Islet precursor cell (in vitro differentiated cells): Measurements from ENCODE around the gene FGF8.

Source experiments
- DNase-seq: peaks from one replicate; pipeline ENCODE4 v3.0.0-alpha.2; 2018

The FGF8 gene

DNA sequence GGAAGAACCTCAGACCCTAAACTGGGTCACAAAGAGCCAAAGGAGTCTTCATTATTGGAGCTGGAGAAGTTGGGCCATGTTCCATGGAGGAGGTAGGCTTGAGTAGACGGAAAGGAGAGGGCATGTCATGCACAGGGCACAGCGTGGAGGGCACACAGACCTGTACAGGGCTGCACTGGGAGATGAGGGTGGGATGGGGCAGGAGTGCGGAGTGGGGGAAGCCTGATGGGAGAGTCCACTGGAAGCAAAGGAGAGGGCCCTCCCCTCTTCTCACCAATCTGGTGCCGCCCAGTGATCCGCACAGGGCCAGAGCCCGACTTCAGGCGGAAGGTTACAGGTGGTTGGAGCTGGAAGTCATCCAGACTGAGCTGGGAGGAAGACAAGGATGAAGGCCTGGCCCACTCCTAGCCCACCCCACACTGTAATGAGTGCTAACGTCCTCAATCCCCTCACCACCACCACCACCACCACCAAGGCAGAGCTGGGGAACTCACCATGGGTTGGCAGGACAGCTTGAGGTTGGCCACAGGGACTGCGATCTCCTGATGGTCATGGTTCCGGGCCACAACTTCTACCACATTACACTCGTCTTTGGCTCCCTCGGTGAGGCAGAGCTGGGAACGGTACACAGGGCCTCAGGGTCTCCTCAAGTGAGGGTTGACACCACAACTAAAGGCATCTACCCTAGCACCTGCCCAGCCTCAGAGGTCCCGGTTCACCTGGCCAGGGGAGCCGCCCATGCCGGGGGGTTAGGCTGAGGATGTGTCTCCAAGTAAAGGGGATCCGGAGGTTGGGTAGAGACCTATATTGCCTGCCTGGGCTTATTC, 6.3 kb upstream of the FGF8 start:
- DNase-seq: peak; percentile 49

DNA sequence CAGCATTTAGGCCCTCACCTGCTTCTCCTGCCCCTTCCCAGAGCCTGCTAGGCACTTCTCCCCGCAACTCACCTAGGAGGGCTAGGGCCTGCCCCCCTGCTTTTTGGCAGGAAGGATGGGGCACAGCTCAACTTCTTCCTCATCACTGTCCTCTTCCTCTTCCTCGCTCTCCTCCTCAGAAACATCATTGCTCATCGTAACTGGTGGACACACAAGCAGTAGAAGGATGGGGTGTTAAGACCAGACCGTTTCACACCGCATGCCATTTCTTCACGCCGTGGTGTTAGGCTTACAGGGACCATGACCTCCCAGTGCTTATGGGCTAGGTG, 5.7 kb upstream of the FGF8 start:
- DNase-seq: no peak

DNA sequence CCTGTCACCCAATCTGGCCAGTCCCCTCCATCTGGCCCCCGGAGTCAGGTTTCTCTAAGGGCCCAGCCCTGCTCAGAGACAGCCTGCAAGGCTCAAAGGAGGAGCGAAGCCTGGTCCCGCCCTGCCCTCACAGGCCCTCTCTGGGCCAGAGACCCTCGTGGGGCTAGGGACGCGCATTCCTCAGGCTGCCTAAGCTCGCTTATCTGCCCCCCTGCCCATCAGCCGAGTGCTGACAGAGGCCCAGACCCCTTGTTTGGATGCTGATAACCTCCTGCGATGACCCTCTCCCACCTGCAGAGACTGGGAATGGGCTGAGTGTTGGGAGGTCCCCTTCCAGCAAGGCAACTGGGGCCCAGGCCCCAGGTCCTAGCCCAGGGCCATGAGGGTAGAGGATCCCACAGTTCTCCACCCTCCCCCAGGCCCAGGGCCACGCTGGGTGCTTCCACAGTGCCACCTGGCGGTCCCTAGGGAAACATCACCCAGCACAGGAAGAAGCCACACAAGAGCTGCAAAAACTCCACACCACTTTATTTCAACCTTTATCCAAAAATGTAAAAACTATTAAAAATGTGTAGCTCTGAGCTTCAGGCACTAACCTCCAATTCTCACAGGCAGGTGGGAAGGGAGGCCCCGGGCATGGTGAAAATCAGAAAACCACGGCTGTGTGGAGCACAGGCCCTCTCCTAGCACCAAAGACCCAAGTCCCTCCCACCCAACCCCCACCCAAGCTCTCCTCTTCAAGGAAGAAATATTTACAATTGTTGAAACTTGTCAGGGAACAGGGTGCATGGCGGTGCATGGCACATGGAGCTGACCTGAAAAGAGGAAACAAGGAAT, 5.1 kb upstream of the FGF8 start:
- DNase-seq: peak; percentile 83

DNA sequence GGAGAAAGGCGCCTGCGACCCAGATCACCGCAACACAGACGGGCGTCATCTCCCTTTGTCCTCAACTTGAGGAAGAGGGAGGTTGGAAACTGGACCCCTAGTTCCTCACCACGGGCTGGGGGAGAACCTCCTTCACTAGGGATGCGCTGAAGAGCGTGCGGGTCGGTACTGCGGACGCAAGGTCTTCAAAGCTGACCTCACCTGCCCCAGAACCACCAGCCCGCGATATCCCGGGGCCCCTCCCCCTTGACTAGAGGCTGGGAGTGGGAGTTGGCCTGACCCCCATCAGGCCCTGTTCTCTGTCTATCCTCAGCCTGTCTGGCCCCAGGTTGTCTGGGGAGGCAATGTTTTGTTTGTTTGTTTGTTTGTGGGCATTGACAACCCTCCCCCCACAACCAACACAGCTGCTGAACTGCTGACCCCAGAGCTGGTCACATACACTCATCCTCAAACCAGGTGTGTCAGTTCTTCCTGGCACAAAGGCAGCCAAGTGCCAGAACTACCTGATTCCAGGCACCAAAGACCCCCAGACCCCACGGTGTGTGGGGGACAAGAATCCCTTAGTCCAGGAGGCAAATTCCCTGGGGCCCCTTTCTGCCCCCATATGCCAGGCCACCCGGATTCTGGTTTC, 4.4 kb upstream of the FGF8 start:
- no peak for DNase-seq

DNA sequence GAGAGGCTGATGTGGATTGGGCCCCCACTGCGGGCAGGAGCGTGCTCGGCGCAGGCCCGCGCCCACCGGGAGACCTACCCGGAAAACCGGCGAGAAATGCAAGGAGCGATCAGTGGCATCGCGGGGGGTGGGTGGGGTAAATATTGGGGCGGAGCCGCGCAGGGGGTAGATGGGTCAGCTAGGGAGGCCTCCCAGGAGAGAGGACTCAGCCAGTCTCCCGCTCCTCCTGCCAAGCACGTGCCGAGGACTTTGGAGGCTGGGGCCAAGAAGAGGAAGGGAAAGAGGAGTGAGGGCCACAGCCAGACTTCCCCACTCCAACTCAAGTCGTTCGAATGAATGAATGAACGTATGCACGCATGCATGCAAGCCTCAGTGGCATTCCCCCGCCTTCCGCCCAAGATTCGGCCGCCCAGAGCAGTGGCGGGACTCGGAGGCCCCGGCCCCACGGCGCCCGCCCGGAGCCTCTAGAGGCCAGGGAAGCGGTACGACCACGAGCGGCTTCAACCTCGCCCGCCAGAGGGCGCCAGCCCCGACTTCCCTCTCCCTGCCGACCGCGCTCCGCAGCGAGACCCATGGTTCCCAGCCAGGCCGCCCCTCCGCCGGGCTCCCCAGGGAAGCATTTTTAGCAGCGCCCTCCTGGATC, 3.8 kb upstream of the FGF8 start:
- DNase-seq: peak; percentile 90

DNA sequence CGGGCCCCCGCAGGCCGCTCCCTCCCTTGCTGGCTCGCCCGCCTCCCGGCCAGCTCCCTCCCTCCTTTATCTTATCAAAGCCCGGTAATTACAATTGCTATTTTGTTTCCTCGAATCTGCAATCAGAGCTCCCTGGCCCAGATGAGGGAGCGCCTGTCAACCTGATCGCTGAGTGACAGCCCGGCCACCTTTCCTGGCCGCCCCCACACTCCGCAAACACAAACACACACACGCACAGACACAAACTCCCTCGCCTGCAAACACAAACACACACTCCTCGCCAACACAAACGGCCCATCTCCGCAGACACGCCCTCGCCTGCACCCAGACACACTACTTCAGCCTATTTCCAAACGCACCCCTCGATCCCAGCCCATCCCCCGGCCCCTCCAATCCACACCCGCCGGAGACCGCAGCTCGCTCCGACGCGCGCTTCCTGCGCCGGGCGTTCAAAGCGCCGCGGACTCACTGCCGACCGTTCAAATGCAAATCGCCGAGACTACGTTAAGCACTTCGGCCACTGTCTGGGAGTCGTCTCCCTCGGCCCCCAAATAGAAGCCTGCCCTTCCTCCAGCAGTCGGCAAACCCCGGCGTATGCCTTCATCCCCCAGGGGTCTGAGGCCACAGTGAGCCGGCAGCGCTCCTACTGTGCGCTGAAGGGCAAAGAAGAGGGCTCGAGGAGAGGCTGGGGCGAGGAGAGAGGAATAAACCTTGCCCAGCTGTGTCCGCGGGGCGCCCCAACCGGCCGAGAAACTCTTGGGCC, 3.0 kb upstream of the FGF8 start:
- DNase-seq: peak; percentile 71

DNA sequence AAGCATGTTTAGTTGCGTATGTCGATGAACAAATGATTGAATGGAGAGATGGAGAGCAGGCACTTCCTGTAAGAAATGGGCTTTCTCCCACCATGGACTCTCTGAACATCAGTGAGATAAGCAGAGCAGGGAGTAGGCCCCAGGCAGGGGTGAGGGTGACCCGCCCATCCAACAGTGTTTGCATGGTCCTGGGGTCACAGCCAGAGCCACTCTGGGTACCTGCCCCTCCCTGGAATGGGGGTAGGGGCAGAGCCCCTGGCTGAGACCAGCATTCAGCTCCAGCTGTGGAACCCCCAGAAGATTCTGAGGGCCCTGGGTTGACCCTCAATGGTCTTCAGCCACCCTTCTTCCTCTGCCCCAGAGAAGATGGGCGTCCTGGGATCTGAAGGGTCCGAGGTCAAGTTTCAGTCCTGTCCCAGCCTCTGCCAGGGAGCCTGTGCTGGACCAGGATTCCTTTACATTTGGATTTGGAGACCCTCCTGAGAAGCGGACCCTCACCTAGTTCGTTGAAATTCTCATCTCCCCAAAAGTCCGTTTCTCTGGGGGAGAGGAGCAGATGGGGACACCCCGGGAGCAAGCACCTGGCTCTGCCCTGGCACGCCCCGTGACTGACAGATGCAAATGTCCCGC, 2.4 kb upstream of the FGF8 start:
- no peak for DNase-seq

DNA sequence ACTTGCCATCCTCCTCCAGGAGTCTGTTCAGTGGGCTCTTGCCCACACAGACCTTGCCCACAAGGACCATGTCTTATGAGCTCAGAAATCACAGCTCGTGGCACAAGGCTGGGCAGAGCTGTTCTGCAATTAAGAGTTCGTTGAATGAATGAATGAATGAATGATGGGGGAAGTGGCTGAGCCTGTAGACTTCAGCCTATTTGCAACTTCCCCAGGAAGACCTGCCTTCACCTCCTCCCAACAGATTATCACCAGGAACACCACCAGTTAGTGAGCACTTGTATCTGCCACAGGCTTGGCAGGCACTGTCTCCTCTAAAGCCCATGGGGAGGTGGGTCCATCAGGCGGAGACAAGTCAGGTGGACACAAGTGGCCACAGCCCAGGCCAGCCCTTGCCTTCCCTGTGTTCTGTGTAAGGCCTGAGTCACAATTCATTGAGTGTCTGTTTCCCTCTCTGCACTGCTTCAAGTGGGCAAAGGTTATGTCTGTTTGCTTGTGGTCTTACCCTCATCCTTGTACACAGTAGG, 1.8 kb upstream of the FGF8 start:
- DNase-seq: no peak

DNA sequence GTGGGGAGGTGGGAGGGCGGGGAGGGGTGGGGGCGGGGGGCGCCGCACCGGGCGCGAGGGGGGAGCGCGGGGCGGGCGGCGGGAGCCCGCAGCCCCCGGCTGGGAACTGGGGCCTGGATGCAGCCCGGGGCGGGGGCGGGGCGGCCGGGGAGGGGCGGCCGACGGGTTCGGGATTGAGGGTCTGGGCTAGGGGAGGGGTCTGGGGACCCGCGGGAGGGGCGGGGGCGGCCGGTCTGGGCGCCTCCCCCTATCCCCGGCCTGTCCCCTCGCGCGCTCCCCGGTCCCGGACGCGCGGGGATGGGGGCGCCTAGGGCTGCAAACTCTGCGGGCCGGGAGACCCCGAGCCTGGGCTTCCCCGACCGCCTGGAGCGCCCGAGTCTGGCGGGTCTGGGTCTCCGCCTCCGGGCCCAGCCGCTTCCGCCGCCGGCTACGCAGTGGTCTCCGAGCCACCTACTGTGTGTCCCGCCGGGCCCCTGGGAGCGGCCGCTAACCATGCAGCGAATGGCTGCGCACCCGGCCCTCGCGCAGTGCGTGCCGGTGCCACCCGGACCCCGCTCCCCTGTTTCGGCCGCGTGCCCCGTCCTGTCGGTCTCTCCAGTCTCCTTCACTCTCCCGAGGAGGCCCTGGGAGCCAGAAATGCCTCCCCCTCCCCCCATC, 375 bp upstream of the FGF8 start:
- no peak for DNase-seq

DNA sequence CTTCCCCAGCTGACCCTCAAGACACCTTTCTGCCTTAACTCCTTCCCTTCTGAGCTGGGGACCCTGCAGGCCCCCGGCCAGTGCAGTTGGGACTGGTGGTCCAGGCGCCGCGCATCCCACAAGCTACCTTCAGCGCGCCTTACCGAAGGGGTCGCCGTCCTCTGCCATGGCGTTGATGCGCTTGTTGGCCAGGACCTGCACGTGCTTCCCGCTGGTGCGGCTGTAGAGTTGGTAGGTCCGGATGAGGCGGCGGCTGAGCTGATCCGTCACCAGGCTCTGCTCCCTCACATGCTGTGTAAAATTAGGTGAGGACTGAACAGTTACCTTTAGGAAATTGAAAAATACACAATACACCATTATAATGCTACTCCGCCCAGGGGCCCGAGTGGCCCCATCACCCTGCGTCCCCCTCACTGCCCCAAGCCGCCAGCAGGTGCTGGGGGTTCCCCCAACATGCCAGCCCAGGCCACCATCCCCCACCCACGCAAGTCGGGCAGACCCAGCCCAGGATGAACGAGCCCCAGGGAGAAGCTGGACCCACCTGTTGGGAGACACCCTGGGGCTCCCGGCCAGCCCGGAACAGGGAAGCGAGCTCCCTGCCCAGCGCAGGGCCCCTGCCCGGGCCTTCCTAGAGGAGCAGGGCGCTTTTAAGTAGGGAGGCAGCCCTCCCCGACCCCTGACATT, 1.2 kb downstream of the FGF8 start:
- DNase-seq: no peak

DNA sequence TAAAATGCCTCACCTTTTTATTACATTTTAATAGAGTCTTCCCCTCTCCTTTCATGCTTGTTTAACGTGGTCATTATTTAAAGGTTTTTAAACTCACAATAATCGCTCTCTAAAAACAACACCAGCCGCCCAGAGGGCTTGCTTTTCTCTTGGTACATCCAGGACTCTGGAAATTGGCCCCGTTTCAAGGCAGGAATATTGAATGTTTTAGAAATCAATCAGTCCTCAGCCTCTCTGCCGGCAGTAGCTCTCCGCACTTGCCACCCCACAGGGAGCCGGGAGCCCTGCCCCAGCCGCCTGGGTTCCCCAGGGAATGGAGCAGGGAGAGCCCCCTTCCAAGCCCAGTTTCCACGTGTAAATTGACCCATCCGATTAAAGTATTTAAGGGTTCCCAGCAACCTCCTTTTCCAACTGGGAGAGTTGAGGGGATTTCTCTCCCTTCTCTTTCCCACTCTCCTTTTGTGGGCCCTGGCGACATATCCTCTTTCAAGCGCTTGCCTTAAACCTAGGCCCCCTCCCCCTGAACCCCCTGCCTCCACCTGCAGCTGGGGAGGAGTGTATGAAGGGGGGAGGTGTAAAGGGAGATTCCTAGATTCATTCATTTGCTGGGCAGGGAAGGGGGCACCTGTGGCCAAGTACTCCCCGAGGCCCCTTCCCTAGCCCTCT, 1.9 kb downstream of the FGF8 start:
- no peak for DNase-seq

DNA sequence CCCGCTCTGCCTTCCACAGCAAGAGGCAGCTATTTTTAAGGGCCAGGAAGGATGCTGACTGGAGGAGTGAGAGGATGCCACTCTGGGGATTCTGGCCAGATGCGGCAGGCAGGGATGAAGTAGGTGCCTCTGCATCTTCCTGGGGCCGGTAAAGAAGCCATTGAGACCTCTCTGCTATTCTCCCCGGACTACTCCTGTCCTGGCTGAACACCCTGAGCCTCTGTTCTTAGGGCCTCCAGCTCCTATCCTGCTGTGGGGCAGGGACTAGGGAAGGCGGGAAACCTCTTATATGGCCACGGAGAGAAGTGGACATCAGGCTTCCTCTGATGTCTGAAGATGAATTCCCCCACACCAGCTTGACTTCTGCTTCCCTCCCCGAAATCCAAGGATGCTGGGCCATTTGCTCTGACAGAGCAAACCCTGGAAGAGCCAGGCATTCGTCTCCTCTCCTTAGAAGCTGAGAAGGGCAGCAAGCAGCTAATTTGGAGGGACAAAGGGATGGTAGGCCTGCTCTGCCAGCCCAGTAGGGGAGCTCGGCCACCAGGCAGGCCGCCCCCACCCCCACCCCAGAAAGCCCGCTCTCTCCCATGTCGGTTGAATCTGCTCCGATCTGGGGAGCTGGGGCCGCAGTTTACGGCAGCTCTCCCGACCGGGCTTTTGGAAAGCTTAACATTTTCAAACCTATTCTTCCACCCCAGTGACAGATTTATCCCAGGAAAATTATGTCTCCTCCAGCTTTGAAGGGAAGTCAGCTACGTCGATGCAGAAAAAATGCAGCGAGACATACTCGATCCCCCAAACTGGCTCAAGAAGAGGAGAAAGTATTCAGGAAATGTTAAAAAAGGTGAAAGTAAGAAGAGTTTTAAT, 2.8 kb downstream of the FGF8 start:
- DNase-seq: peak; percentile 47

DNA sequence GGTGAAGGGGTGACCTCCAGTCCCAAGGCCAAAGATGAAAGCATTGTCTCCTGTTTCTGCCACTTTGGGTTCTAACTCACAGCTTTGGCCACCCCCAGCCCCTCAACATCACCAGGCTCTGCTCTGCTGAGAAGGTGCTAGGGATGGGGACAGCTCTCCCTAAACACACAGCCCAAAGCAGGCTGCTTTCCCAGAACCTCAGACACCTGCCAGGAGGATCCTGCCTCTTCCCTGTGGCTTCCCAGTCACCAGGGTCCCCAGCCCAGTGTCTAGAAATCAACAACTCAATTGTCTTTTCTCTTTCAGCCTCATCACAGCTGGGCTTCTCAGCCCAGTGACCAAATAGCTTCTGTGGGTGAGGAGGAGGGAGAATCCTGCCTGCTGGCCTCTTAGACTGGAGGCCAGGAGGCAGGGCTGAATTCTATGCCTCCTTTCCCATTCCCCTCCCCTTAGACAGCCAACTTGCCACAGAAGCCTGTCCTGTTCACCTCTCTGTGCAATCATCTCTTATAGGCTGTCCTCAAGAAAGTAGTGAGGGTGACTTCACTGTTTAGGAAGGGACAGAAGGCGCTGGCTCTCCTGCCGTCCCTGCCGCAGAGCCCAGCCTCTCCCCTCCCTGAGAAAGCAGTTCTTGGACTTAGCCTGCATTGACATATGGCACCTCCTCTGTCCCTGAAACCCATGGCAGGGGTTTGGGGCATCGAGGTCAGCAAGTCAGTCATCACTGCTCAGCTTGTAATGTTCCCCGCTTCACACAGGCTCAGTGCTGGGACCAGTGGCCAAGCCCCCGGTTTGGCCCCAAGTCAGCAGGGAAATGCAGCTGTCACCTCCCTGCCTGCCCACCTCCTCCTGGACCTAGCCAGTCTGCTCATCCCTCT, 3.7 kb downstream of the FGF8 start:
- DNase-seq: no peak

DNA sequence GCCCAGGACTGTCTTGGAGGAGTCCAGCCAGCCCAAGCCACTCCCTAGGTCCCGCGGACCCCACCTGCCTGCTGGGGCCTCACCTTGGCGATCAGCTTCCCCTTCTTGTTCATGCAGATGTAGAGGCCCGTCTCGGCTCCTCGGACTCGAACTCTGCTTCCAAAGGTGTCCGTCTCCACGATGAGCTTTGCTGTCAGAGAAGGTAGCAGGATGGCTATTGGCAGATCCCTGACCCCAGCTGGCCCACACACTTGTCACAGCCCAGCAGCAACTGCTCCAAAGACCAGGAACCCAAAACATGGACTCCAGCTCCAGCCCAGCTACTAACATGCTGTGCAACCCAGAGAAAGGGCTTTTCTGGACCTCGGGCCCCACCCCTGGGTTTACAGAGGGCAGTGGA, 4.5 kb downstream of the FGF8 start:
- DNase-seq: no peak

DNA sequence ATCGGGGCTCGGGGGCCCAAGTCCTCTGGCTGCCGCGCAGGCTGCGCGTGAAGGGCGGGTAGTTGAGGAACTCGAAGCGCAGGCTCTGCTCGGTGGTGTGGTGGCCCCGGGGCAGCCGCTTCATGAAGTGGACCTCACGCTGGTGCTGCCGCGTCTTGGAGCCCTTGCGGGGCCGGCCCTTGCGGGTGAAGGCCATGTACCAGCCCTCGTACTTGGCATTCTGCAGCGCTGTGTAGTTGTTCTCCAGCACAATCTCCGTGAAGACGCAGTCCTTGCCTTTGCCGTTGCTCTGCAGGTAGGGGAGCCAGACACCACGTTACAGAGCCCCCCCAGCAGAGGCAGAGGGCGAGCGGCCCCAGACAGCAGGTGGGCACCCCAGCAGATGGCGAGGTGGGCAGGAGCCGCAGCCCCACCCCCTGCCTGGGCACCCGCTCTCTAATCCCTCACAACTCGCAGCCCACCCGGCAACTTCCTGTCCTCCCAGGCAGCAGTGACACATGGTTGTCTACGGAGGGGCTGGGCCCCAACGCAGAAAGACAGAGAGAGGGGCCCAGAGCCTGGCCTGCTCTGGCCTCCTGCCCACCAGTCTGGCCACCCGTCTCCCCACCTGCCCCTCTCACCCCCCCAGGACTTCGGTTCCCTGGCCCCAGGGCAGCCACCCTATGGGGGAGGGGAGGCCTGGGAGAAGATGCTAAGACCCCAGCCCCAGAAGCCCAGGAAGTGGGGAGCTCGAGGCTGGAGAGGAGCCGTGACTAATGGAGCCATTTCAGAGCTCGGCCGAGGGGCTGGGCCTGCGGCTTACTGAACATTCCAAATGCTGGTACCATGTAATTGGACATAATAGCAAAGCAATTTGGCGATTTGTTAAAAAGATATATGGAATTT, 5.3 kb downstream of the FGF8 start:
- no peak for DNase-seq

DNA sequence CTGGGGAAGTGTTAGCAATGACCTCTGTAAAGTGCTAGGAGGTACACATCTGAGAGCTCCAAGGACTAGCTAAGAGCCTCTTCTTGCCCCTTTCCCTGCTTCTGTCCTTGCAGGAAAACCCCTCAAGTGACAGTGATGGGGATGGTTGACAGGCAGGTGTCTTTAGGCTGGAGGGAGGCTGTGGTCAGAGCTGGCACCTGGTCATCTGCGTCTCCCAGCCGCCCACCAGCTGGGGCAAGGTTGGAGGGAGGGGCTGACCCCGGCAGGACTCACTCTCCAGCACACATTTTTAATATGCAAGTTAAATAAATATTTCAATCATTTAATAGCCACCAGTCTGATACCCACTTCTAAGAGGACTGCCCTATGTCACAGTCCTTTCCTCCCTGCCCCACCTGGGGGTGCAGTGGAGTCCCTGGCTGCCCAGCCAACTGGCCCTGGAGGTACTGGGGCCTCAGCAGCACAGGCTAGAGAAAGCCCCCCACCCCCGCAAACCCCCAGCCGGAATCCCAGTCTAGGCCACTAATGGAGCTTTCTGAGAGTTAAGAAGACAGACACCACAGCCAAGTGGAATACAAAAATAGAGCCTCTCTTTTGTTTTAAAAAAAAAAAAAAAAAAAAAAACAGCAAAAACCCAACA, 6.3 kb downstream of the FGF8 start:
- no peak for DNase-seq

DNA sequence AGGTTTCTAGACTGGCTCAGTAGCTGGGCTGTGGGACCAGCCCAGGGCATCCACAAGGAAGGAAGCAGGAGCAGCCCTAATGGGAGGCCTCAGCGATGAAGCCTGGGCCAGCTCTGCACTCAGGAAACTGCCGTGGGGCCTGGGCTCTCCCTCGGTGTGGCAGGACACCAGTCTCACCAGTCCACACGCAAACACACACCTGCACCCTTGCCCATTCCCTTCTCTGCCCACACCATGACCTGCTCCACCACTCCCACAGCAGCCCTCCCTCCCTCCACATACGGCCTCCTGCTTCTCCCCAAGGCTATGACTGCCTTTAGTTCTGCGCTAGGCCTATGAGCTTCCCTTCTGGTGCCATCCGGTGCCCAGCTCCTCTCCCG, 7.1 kb downstream of the FGF8 start:
- DNase-seq: no peak
